Measurements from ENCODE around the gene CAMTA1. TPM values are rescaled to one million over a fixed set of nuclear protein-coding genes. Genes with fewer than 3 reads are reported as not detected.

The CAMTA1 gene
- total and polyA plus RNA-seq, 3 experiments from 2014 or later = 60.2 to 79.0 (median 61.7) TPM

DNA sequence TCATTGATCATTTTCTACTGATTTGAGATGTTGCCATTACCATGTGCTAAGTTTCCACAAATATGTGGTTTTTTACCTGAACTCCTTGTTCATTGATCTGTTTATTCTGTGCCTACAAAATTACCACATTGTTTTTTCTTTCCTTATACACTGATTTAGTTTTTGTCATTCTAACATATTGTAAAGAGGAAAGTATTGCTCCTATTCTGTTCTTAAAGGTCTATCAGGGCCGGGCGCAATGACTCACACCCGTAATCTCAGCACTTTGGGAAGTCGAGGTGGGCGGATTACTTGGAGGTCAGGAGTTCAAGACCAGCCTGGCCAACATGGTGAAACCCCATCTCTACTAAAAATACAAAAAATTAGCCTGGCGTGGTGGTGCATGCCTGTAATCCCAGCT, 75.1 kb downstream of the CAMTA1 start:
- H3K27me3 ChIP-seq (ENCODE audit: insufficient read depth, low read length, poor library complexity, severe bottlenecking) = no peaks in the 10 kb centered on the region
- H3K9me3 Mint-ChIP-seq = no peaks in the 10 kb centered on the region
- H3K27me3 Mint-ChIP-seq = no peaks in the 10 kb centered on the region
- no peaks in the 10 kb centered on the region for H3K9me3 ChIP-seq (ENCODE audit: low read length)
- CTCF ChIA-PET = no interaction called here
- POLR2A ChIA-PET = no interaction called here
- H3K4me3 Mint-ChIP-seq = no peak overlapping the region
- no peak overlapping the region for H3K4me3 ChIP-seq (ENCODE audit: low read length)
- no peak overlapping the region for H3K27ac Mint-ChIP-seq
- H3K27ac ChIP-seq (ENCODE audit: low read depth, low read length) = no peak overlapping the region
- peaks cover 22 to 32% (median 23%) of the 10 kb centered on the region in 3 donors for H3K4me1 Mint-ChIP-seq
- H3K36me3 ChIP-seq (ENCODE audit: insufficient read depth, low read length) = no peaks in the 10 kb centered on the region
- H3K4me1 ChIP-seq (ENCODE audit: insufficient read depth, low read length) = no peaks in the 10 kb centered on the region
- H3K36me3 Mint-ChIP-seq = peaks cover 0 to 20% (median 11%) of the 10 kb centered on the region in 3 donors
- DNase-seq = no peak

DNA sequence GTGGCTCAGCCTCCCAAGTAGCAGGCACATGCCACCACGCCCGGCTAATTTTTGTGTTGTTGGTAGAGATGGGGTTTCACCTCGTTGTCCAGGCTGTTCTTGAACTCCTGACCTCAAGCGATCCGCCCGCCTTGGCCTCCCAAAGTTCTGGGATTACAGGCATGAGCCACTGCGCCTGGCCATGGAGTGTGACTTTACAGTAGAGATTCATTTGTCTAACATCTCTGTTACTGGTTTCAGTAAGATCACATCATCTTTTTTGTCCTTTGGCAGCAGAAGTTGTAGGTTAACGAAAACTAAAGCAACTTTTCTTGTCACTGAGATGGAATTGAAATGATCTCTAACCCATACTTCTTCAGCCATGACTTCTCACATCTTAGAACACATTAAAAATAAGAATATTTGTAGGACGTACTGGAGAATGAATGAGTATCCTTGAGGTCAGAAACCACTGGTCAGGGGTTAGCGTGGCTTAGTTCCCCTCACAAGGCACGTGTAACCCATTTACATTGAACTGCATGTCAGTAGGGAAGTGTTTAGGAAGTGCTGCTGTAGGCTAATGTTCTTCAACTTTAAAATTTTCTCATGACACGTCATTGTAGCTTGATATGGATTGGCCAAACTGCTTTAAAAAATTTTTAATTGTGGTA, 75.9 kb downstream of the CAMTA1 start:
- Histone ChIP-seq H3K4me1 (ENCODE audit: insufficient read depth, low read length) (no peaks in the 10 kb centered on the region), H3K27ac (ENCODE audit: low read depth, low read length) (no peak overlapping the region), H3K27me3 (ENCODE audit: insufficient read depth, low read length, poor library complexity, severe bottlenecking) (no peaks in the 10 kb centered on the region), H3K4me3 (ENCODE audit: low read length) (no peak overlapping the region), H3K9me3 (ENCODE audit: low read length) (no peaks in the 10 kb centered on the region), H3K36me3 (ENCODE audit: insufficient read depth, low read length) (no peaks in the 10 kb centered on the region)
- DNase-seq = no peak
- Mint-ChIP-seq H3K4me1 (peaks cover 25 to 40% (median 26%) of the 10 kb centered on the region in 3 donors), H3K27me3 (no peaks in the 10 kb centered on the region), H3K9me3 (no peaks in the 10 kb centered on the region), H3K4me3 (no peak overlapping the region), H3K36me3 (peaks cover 0 to 18% (median 11%) of the 10 kb centered on the region in 3 donors), H3K27ac (no peak overlapping the region)
- ChIA-PET POLR2A (no interaction called here), CTCF (no interaction called here)

DNA sequence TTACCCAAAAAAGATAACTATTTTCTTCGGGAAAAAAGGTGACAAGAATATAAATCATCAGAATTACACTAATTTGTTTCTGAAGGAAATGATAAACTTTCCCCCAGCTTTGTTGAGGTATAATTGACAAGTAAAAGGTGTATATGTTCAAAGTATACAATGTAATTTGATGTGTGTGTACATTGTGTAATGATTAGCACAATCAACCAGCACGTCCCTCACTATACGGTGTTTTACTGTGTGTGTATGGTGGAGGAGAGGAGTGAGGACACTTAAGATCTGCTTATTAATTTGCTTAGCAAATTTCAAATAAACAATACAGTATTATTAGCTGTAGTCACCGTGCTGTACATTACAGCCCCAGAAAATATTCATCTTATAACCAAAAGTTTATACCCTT, 77.7 kb downstream of the CAMTA1 start:
- Histone ChIP-seq H3K36me3 (ENCODE audit: insufficient read depth, low read length) (no peaks in the 10 kb centered on the region), H3K27me3 (ENCODE audit: insufficient read depth, low read length, poor library complexity, severe bottlenecking) (no peaks in the 10 kb centered on the region), H3K27ac (ENCODE audit: low read depth, low read length) (no peak overlapping the region), H3K4me3 (ENCODE audit: low read length) (no peak overlapping the region), H3K9me3 (ENCODE audit: low read length) (no peaks in the 10 kb centered on the region), H3K4me1 (ENCODE audit: insufficient read depth, low read length) (no peaks in the 10 kb centered on the region)
- H3K4me1 Mint-ChIP-seq = peaks cover 17 to 45% (median 23%) of the 10 kb centered on the region in 3 donors
- peaks cover 0 to 21% (median 13%) of the 10 kb centered on the region in 3 donors for H3K36me3 Mint-ChIP-seq
- DNase-seq = no peak
- H3K9me3 Mint-ChIP-seq = no peaks in the 10 kb centered on the region
- ChIA-PET CTCF (no interaction called here), POLR2A (no interaction called here)
- no peak overlapping the region for H3K4me3 Mint-ChIP-seq
- no peaks in the 10 kb centered on the region for H3K27me3 Mint-ChIP-seq
- no peak overlapping the region for H3K27ac Mint-ChIP-seq

DNA sequence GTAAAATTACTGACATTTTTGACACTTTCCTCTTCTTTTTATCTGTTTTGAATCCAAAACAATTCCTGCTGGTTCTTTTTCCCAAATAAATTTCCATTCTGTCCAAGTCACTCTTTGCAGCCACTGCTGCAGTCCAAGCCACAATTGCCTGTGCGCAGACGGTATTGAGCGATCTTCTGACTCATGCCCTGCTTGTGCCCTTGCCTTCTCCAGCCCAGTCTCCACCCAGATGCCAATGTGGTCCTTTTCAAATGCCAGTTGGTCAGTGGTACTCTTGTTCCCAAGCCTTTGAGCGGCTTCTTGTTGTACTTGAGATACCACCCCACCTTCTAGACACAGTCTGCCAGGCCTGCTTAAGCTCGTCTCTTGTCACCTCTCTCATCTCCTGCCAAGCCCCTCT, 78.9 kb downstream of the CAMTA1 start:
- H3K4me1 Mint-ChIP-seq = peaks cover 28 to 57% (median 34%) of the 10 kb centered on the region in 3 donors
- H3K36me3 Mint-ChIP-seq = peaks cover 0 to 21% (median 13%) of the 10 kb centered on the region in 3 donors
- H3K4me3 Mint-ChIP-seq = no peak overlapping the region
- Histone ChIP-seq H3K9me3 (ENCODE audit: low read length) (no peaks in the 10 kb centered on the region), H3K4me3 (ENCODE audit: low read length) (no peak overlapping the region), H3K36me3 (ENCODE audit: insufficient read depth, low read length) (no peaks in the 10 kb centered on the region), H3K27me3 (ENCODE audit: insufficient read depth, low read length, poor library complexity, severe bottlenecking) (no peaks in the 10 kb centered on the region), H3K4me1 (ENCODE audit: insufficient read depth, low read length) (no peaks in the 10 kb centered on the region), H3K27ac (ENCODE audit: low read depth, low read length) (no peak overlapping the region)
- H3K9me3 Mint-ChIP-seq = no peaks in the 10 kb centered on the region
- H3K27me3 Mint-ChIP-seq = no peaks in the 10 kb centered on the region
- ChIA-PET POLR2A (no interaction called here), CTCF (no interaction called here)
- H3K27ac Mint-ChIP-seq = peak overlapping the region in 2 of 8 donors; percentile 61 to 84
- no peak for DNase-seq

DNA sequence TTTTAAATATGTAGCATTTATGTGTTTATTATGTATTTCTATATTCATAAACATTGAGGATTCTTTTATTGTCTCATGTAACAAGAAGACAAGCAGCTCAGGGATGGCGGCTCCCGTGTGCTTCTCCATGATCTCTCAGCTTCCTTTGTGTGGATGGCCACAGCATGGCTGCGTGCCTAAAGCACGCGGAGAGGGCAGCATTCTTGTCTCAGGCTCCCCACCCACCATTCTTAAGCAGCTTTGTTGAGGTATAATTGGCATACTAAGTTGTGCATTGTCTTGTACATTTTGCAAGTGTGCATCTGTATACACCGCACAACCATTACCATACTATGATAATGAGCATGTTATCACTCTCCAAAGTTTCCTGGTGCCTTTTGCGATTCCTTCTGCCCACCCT, 81.6 kb downstream of the CAMTA1 start:
- Histone ChIP-seq H3K9me3 (ENCODE audit: low read length) (no peaks in the 10 kb centered on the region), H3K27me3 (ENCODE audit: insufficient read depth, low read length, poor library complexity, severe bottlenecking) (no peaks in the 10 kb centered on the region), H3K27ac (ENCODE audit: low read depth, low read length) (no peak overlapping the region), H3K4me1 (ENCODE audit: insufficient read depth, low read length) (no peaks in the 10 kb centered on the region), H3K36me3 (ENCODE audit: insufficient read depth, low read length) (no peaks in the 10 kb centered on the region), H3K4me3 (ENCODE audit: low read length) (no peak overlapping the region)
- Mint-ChIP-seq H3K27ac (no peak overlapping the region), H3K4me3 (no peak overlapping the region), H3K36me3 (peaks cover 0 to 18% (median 13%) of the 10 kb centered on the region in 3 donors), H3K27me3 (no peaks in the 10 kb centered on the region), H3K9me3 (no peaks in the 10 kb centered on the region), H3K4me1 (peaks cover 27 to 69% (median 54%) of the 10 kb centered on the region in 3 donors)
- ChIA-PET CTCF (no interaction called here), POLR2A (no interaction called here)
- DNase-seq = no peak

DNA sequence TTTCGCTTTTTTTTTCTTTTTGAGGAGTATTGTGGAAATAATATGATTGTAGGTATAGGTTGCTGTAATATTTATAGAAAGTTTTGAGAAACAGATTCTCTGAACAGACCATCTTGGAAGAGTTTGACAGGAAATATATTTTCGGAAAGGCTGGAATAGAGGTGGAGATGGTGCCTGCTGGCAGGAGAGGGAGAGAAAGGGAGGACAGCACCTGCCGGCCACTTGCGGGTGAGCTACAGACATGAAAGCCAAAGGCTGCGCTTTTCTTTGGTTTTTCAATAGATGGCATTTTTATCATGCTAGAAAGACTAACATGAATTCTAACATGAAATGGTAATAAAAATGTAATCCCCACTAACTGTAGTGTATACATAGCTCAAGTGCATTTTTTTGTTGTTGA, 82.1 kb downstream of the CAMTA1 start:
- no peaks in the 10 kb centered on the region for H3K27me3 Mint-ChIP-seq
- POLR2A ChIA-PET = no interaction called here

DNA sequence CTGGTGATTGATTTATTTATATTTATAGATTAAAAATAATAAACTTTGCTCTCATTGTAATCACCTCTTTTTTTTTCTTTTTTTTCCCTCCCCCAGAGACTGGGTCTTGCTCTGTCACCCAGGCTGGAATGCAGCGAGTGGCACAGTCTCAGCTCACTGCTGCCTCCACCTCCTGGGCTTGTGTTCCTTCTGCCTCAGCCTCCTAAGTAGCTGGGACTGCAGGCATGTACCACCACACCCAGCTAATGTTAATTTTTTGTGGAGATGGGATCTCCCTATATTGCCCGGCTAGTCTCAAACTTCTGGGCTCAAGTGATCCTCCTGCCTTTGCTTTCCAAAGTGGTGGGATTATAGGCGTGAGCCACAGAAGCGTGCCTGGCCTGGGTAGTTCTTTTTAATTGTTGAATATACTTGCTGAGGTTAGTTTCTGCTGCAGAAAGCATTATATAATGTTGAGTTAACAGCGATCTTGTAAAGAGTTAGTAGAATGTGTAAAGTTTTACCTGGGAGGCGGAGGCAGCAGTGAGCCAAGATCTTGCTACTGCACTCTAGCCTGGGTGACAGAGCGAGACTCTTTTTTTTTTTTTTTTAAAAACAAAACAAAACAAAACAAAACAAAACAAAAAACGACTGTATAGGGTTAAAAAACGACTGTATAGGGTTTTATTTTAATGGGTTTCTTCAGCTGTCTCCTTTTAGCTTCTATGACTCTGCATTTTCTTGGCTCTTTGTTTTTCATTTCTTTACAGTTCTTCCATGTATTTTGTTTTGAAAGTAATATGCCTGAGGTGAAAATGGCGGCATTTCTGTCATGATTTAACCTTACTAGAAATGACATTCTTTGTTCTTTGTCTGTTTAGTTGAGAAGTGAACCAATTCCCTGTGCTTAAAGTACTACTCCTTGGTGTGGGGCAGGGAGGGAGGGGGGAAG, 82.7 kb downstream of the CAMTA1 start:
- no peaks in the 10 kb centered on the region for H3K27me3 Mint-ChIP-seq
- peaks cover 0 to 25% (median 10%) of the 10 kb centered on the region in 3 donors for H3K36me3 Mint-ChIP-seq
- CTCF ChIA-PET = interaction anchor here (0.6 kb wide), 1 partner anchor 18 kb away, joined by 3 read pairs; no protein-coding TSS in a partner anchor
- H3K9me3 ChIP-seq (ENCODE audit: low read length) = no peaks in the 10 kb centered on the region
- H3K27ac ChIP-seq (ENCODE audit: low read depth, low read length) = no peak overlapping the region
- no peak overlapping the region for H3K4me3 ChIP-seq (ENCODE audit: low read length)
- POLR2A ChIA-PET = no interaction called here
- H3K27ac Mint-ChIP-seq = peak overlapping the region in 3 of 8 donors; percentile 13 to 31 (median 30)
- no peak for DNase-seq
- H3K4me1 Mint-ChIP-seq = peaks cover 34 to 81% (median 61%) of the 10 kb centered on the region in 3 donors
- H3K9me3 Mint-ChIP-seq = no peaks in the 10 kb centered on the region
- no peaks in the 10 kb centered on the region for H3K27me3 ChIP-seq (ENCODE audit: insufficient read depth, low read length, poor library complexity, severe bottlenecking)
- peak overlapping the region in 1 of 7 donors; percentile 18 for H3K4me3 Mint-ChIP-seq
- H3K4me1 ChIP-seq (ENCODE audit: insufficient read depth, low read length) = no peaks in the 10 kb centered on the region
- H3K36me3 ChIP-seq (ENCODE audit: insufficient read depth, low read length) = no peaks in the 10 kb centered on the region

More for the DNA sequence above, 82.1 kb downstream of the CAMTA1 start:
- peak overlapping the region in 1 of 8 donors; percentile 55 for H3K27ac Mint-ChIP-seq
- H3K9me3 Mint-ChIP-seq = no peaks in the 10 kb centered on the region
- Histone ChIP-seq H3K9me3 (ENCODE audit: low read length) (no peaks in the 10 kb centered on the region), H3K27me3 (ENCODE audit: insufficient read depth, low read length, poor library complexity, severe bottlenecking) (no peaks in the 10 kb centered on the region), H3K4me3 (ENCODE audit: low read length) (no peak overlapping the region), H3K36me3 (ENCODE audit: insufficient read depth, low read length) (no peaks in the 10 kb centered on the region), H3K27ac (ENCODE audit: low read depth, low read length) (no peak overlapping the region), H3K4me1 (ENCODE audit: insufficient read depth, low read length) (no peaks in the 10 kb centered on the region)
- H3K4me1 Mint-ChIP-seq = peaks cover 32 to 74% (median 59%) of the 10 kb centered on the region in 3 donors
- H3K4me3 Mint-ChIP-seq = no peak overlapping the region
- DNase-seq = no peak
- CTCF ChIA-PET = no interaction called here
- peaks cover 0 to 18% (median 13%) of the 10 kb centered on the region in 3 donors for H3K36me3 Mint-ChIP-seq

All from CD8-positive, alpha-beta memory T cell (primary cell).